Measurements from ENCODE around the gene CD5L.

The CD5L gene

DNA sequence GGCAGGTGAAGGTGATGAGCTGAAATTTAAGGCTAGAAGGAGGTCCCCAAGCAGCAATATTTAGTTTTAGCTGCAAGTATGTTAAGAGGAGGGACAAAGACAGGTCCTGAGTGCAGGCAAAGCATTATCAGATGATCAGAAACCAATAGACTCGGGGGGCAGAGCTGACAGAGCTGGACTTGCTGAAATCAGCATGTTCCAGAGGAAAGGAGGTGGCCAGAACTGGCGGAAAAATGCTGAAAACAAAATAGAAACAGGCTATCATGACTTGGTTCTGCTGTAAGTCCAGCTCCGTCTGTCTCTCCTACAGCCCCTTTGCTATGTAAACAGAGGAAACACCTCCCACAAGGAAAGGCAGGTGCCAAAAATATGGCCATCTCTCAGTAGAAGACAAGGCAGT lies at the start of gene CD5L:
Gene CD5L, minus strand, starts transcription at position 101 of the 400 bp plus-strand sequence. CDS start 107 bp downstream, outside the sequence.
- DNase-seq = no peak

- no peak for DNase-seq
These were observed 41.0 kb upstream of the CD5L start for GRCh38 chr1:157882580-157882979.

- DNase-seq = no peak
These were observed 39.0 kb upstream of the CD5L start for GRCh38 chr1:157880621-157881020.

- DNase-seq = peak in 3 of 51 donors; percentile 1 to 11 (median 8)
These were observed 36.5 kb upstream of the CD5L start for GRCh38 chr1:157878059-157878458.

DNA sequence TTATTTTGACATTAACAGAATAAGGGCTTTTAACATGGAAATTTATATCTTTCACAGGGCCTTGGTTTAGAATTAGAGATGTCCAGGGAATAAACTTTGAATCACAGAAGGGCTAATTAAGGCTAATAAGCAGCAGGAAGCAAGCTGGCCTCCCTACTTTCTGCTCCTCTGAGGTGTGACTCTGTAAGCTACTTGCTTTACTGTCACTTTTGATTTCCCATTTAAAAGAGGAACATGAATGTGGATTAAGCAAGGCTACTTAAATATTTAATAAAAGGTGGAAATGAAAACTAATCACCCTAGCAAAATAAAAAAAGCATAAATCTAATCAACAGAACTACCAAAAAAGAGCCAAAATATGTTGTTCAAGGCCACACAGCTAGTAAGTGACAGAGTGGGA lies 28.9 kb upstream of the CD5L start:
- no peak for DNase-seq

DNA sequence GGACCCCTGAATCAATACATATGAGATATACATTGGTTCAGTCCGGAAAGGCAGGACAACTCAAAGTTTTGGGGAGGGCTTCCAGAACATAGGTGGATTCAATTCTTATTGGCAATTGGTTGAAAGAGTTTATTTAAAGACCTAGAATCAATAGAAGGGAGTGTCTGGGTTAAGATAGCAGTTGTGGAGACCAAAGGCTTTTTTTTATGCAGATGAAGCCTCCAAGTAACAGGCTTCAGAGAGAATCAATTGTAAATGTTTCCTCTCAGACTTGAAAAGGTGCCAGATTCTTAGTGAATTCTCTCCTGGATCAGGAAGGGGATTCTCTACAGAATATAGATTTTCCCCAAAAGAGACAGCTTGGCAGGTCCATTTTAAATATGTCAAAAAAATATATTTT lies 27.0 kb upstream of the CD5L start:
- no peak for DNase-seq

- no peak for DNase-seq
These were observed 20.8 kb upstream of the CD5L start for GRCh38 chr1:157862114-157863070.

GRCh38 chr1:157856538-157856937 lies 14.9 kb upstream of the CD5L start:
- DNase-seq = no peak

GRCh38 chr1:157852476-157852875 lies 10.9 kb upstream of the CD5L start:
- DNase-seq = no peak

DNA sequence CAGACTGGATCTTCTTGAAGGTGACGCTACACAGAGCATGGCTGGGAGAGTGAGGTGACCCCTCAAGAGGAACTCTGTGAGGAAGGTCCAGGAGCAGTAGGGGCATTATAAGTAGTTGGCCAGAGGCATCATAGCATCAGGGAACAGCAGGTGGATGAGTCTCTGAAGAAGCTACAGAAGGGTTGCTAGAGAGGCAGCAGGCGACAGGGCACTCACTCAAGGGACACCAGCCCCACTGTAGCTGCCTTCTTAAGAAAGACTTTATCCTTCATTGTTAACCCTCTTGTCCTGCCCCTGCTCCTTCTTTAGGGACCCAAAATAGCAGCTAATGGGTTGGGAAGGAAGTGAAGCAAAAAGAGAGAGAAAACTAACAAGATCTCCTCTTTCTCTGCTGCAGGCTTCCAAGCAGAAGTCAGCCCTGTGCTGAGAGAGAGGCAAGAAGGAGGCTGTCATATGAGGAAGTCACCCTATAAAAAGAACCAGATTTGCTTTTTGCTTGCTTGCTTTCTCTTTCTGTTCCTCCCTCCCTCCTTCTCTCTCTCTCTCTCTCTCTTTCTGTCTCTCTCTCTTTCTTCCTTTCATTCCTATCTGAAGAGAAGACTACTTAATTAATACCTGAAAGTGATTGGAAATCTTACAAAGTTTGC lies 7.7 kb upstream of the CD5L start:
- DNase-seq = no peak

- no peak for DNase-seq
These were observed 2.7 kb upstream of the CD5L start for GRCh38 chr1:157844089-157844830.

GRCh38 chr1:157842939-157843338 lies 1.3 kb upstream of the CD5L start:
- DNase-seq = no peak

- DNase-seq = no peak
These were observed 2.6 kb downstream of the CD5L start for GRCh38 chr1:157838966-157839365.

DNA sequence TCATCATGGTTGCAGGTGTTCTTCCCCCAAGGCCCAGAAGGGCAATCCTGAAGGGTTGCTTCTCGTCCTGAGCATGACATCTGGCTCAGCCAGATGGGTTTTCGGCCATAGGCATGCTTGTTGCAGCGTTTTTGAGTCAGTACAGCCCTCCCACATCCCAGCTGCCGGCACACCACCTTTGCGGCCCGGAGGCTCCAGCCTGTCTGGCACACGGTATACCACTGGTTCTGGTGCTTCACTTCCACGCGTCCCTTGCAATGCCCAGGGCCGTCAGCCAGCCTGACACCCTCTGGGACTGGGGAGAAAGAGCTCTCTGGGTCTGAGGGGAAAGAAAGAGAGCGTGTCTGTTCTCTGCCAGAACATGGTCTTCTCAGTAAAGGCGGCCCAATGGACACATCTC lies 7.2 kb downstream of the CD5L start:
- no peak for DNase-seq

- no peak for DNase-seq
These were observed 8.5 kb downstream of the CD5L start for GRCh38 chr1:157833145-157833544.

DNA sequence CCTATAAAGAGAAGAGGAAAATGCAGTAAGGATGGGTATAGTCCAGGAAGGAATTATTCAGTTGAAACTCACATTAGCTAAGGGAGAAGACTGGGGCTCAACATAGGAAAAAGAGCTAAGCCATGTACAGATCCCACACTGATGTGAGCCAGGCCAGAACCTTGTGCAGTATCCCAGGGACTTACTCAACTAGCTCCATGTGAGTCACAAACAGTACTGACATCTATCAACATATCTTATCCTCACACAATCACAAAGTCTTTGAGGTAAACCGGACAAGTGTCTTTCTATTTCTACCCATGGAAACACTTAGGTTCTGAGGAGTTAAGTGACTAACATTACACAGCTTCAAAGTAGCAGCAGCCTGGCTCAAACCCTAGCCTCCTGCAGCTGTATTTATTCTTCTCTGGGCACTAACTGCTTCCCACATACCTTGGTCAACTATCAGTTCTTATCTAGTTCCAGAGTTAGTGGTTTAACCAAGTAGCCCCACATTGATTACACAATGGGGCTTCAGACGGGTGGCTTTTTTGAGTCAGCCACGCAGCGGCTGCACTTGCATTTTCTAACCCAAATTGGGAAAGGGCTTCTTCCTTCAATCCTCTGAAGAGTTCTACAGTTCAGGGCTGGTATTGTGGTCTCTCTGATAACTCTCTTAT lies 9.5 kb downstream of the CD5L start:
- no peak for DNase-seq

GRCh38 chr1:157830887-157831286 lies 10.7 kb downstream of the CD5L start:
- no peak for DNase-seq

- no peak for DNase-seq
These were observed 11.9 kb downstream of the CD5L start for GRCh38 chr1:157829711-157830110.

DNA sequence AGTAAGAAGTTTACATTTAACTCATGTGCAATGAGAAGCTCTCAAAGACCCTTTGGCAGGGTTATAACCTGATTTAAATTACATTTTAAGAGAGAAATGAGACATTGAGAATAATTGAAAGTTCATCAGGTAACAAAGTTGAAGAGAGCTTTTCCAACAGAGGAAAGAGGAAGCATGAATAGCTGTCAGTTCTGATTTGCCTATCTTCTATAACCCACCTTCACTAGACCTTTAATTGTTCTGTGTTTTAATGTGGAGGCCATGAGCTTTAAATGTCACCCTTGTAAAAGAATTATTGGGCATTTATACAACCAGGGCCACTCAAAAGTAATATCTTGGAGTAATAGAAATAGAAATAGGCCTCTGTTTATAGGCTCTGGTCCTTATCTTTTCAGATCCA lies 12.4 kb downstream of the CD5L start:
- DNase-seq = no peak

GRCh38 chr1:157820299-157820698 lies 21.3 kb downstream of the CD5L start:
- DNase-seq = no peak

GRCh38 chr1:157819896-157820295 lies 21.7 kb downstream of the CD5L start, which contains the start of gene FCRL1:
FCRL1 (minus strand) TSS chr1:157820120; CDS start chr1:157820037, 83 bp downstream.
- DNase-seq = no peak

Measured in hypothalamus (tissue), 51 donors.